NB4 (cell line): ENCODE measurements around the gene MSRB1.

Experiments
- POLR2A ChIP-seq: IDR thresholded peaks from 2 replicates; pipeline ENCODE4 v1.6.1; 2011; ENCODE audit warnings: mild to moderate bottlenecking; ENCODE audit not compliant: insufficient read length; ENCODE audit errors: extremely low read depth
- TF ChIP-seq, protein P1 (sequence below): IDR thresholded peaks from one replicate; pipeline ENCODE4 v1.5.1; 2012; ENCODE audit warnings: low read depth, low read length

DNA sequence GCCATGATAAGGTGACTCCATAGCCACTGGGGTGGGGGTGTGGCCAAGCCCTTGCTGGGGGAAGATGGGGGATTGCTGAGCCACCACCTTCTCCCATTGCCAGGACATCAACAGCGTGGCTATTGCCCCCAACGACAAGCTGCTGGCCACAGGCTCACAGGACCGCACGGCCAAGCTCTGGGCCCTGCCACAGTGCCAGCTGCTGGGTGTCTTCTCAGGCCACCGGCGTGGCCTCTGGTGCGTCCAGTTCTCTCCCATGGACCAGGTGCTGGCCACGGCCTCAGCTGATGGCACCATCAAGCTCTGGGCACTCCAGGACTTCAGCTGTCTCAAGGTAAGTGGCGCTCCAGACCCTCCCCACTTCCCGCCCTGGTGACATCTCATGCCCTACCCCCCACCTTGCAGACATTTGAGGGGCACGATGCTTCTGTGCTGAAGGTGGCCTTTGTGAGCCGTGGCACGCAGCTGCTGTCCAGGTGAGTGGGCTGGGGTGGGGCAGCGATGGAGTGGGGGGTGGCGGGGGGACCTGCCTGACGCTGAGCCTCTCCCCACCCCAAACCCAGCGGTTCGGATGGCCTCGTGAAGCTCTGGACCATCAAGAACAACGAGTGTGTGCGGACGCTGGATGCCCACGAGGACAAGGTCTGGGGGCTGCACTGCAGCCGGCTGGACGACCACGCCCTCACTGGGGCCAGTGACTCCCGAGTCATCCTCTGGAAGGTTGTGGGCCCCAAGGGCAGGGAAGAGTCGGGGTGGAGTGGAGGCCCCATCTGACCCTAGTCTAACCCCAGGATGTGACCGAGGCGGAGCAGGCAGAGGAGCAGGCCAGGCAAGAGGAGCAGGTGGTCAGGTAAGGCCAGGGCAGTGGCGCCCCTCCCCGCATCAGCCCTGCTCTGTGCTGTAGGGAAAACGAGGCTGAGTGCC is 34.2 kb upstream of the MSRB1 start:
- TF ChIP-seq POLR2A, result no peak
- TF ChIP-seq, protein P1, sequence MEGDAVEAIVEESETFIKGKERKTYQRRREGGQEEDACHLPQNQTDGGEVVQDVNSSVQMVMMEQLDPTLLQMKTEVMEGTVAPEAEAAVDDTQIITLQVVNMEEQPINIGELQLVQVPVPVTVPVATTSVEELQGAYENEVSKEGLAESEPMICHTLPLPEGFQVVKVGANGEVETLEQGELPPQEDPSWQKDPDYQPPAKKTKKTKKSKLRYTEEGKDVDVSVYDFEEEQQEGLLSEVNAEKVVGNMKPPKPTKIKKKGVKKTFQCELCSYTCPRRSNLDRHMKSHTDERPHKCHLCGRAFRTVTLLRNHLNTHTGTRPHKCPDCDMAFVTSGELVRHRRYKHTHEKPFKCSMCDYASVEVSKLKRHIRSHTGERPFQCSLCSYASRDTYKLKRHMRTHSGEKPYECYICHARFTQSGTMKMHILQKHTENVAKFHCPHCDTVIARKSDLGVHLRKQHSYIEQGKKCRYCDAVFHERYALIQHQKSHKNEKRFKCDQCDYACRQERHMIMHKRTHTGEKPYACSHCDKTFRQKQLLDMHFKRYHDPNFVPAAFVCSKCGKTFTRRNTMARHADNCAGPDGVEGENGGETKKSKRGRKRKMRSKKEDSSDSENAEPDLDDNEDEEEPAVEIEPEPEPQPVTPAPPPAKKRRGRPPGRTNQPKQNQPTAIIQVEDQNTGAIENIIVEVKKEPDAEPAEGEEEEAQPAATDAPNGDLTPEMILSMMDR, result no peak
